ENCODE results near the gene GALNT11.
"Not testable (repeated sequence)": the region's sequence is repeated elsewhere in the genome, so short reads cannot be mapped to it uniquely, and the experiment has no call there.

The GALNT11 gene

DNA sequence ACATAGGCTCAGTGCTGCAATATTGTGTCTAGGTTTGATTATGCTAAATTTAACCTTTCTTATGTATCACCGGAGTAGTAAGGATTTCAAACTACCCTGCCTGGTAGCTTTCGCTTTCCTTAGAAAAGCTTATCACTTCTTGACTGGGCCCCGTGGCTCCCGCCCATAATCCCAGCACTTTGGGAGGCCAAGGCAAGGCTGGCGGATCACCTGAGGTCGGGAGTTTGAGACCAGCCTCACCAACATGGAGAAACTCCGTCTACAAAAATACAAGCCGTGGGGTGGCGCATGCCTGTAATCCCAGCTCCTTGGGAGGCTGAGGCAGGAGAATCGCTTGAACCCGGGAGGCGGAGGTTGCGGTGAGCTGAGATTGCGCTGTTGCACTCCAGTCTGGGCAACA lies 49.9 kb downstream of the GALNT11 start:
- DNase-seq (ENCODE audit: low read depth) = not testable (repeated sequence)

- DNase-seq (ENCODE audit: low read depth) = no peak
Observed at GRCh38 chr7:152076324-152076821, 50.9 kb downstream of the GALNT11 start.

GRCh38 chr7:152076940-152077933 lies 51.8 kb downstream of the GALNT11 start:
- DNase-seq (ENCODE audit: low read depth) = no peak

DNA sequence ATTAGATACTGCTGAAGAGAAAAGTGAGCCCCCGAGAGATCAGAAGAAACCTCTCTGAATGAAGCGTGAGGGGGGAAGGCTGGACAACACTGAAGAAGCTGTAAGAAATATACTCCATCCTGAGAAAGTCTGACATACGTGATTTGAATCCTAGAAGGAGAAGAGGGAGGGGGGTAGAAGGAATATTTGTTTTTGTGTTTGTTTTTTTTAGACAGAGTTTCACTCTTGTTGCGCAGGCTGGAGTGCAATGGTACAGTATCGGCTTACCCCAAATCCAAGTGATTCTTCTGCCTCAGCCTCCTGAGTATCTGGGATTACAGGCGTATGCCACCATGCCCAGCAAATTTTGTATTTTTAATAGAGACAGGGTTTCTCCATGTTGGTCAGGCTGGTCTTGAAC lies 52.6 kb downstream of the GALNT11 start:
- no peak for DNase-seq (ENCODE audit: low read depth)

DNA sequence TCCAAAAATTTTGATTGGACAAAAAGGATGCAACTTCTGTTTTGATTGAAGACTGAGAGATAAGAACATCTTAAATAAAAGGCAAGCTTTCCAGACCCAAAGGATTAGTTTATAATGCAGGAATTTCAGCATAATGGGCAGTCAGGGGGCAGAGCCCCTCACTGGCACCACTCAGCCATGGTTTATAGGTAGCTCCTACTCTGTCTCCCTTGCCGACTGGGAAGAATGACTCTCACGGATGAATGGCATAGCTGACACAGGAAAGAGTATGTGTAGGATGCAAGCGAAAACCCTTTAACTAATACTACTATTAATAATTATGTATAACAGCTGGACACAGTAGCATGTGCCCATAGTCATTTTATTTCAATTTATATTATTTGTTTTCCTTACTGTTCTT lies 53.3 kb downstream of the GALNT11 start:
- DNase-seq (ENCODE audit: low read depth) = no peak

DNA sequence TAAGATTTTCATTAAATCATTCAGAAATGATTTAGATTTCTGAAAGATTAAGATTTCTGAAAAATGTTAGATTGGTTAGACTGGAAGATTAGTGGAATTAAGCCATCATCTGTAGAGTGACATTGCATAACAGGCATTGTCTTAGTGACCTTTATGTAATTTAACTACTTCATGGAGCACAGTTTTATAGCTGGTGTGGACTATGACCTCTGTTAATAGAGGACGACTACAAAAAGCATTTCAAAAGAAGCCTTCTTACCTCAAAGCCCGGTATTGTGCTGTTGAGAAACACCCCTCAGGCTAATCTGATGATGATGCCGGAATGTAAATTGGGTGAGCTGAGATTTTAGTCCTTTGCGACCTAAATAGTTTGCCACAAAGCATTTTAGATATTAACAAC lies 55.6 kb downstream of the GALNT11 start:
- DNase-seq (ENCODE audit: low read depth) = no peak

DNA sequence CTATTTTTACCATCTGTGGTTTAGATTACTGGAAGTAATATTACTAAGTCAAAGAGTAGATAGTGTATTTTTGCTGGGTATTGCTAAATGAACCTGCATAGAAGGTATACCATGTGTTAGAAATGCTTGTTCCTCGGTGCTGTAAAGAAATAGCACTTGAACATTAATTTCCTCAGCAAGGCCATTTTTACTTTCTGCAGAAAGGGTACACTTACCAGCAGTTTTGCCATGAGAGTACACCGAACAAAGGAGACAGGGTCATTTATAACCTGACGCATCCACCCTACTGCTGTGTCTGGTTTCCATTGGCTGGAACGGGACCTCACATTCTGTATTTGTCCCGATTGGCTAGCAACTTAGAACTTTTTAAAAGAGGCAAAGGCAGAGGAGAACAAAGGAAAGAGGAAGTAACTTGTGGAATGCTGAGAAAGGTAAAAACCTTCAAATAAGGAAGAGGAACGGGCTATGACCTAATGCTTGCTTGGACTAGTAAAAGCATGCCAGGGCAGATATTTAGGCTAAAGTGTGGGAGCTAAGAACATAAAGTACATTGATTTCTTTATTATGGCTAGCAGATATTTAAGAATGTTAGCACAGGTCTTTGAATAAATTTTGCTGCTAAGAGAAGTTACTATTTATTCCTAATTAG lies 56.7 kb downstream of the GALNT11 start:
- not testable (repeated sequence) for DNase-seq (ENCODE audit: low read depth)

DNA sequence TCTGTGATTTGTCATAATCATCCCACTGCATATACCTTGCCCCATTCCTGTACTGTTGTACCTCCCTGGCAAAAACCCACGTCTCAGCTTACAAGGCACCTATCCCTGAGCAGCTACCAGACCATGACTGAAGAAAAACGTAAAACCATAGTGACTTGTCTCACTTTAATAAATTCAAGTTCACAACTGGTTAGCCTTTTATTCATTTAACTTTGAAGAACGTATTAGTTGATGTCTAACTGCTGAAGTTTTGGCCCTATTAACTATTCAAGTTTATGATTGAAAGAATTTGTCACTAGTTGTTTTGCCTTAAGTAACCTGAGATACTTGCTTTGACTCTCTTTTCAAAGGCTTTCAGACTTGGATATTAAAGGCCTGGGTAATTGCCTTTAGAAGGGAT lies 59.7 kb downstream of the GALNT11 start:
- DNase-seq (ENCODE audit: low read depth) = no peak

DNA sequence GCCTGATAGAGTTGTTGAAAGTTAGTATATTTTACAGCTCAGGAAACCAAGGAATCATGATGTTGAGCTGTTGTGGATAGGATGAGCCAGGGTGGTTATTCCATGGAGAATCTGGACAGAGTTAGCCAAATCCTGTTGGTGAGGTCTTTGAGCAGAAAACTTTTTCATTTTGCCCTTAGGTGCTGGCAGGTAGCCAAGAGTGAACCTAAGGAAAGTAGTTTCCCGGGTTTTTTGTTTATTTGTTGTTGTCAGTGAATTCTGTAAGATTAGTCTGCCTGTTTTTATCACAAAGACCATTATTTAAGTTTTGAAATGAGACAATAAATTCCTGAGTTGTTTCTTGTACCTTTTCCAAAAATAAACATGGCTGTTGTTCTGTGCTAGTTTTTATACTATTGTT lies 61.0 kb downstream of the GALNT11 start:
- DNase-seq (ENCODE audit: low read depth) = no peak

- no peak for DNase-seq (ENCODE audit: low read depth)
Observed at GRCh38 chr7:152089183-152089582, 63.7 kb downstream of the GALNT11 start.

GRCh38 chr7:152090747-152091146 lies 65.3 kb downstream of the GALNT11 start:
- DNase-seq (ENCODE audit: low read depth) = no peak

- DNase-seq (ENCODE audit: low read depth) = no peak
Observed at GRCh38 chr7:152093717-152094116, 68.2 kb downstream of the GALNT11 start.

- no peak for DNase-seq (ENCODE audit: low read depth)
Observed at GRCh38 chr7:152095771-152096170, 70.3 kb downstream of the GALNT11 start.

GRCh38 chr7:152097330-152097729 lies 71.9 kb downstream of the GALNT11 start:
- DNase-seq (ENCODE audit: low read depth) = no peak

DNA sequence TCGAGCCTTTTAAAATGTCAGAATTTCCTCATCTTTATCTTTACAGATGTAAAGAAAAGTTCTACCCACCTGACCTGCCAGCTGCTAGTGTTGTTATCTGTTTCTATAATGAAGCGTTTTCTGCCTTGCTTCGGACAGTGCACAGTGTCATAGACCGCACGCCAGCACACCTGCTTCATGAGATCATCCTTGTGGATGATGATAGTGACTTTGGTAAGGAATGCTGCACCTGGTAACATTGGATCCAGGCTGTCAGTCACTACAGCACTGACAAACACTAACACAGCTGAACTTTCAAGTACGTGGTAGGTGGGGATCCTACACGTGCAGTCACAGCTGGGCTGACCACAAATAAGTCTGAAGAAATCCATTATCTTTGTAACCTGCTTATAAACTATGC lies 77.6 kb downstream of the GALNT11 start:
- no peak for DNase-seq (ENCODE audit: low read depth)

- no peak for DNase-seq (ENCODE audit: low read depth)
Observed at GRCh38 chr7:152103691-152104090, 78.2 kb downstream of the GALNT11 start.

- DNase-seq (ENCODE audit: low read depth) = no peak
Observed at GRCh38 chr7:152105205-152105604, 79.7 kb downstream of the GALNT11 start.

- no peak for DNase-seq (ENCODE audit: low read depth)
Observed at GRCh38 chr7:152106990-152107389, 81.5 kb downstream of the GALNT11 start.

- DNase-seq (ENCODE audit: low read depth) = no peak
Observed at GRCh38 chr7:152107945-152108344, 82.5 kb downstream of the GALNT11 start.

GRCh38 chr7:152108359-152108758 lies 82.9 kb downstream of the GALNT11 start:
- no peak for DNase-seq (ENCODE audit: low read depth)

DNA sequence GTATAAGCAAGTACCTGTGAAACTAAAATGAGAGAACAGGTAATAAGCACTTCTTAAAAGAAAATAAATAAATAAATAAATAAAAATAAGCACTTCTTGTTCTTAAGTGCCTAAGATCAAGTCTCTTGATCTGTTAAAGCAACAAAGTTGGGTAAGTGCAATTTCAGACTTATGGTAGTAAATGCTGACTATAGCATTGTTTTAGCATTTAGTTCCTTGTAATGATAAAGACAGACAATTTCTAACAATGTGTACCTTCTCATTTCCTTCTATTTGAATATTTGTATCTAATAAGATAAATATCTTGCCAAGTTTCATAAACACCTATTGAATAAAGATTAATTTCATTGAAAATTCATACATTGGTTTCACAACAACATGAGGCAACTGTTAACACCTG lies 87.4 kb downstream of the GALNT11 start:
- DNase-seq (ENCODE audit: low read depth) = no peak

- DNase-seq (ENCODE audit: low read depth) = no peak
Observed at GRCh38 chr7:152115021-152115718, 89.7 kb downstream of the GALNT11 start.

DNA sequence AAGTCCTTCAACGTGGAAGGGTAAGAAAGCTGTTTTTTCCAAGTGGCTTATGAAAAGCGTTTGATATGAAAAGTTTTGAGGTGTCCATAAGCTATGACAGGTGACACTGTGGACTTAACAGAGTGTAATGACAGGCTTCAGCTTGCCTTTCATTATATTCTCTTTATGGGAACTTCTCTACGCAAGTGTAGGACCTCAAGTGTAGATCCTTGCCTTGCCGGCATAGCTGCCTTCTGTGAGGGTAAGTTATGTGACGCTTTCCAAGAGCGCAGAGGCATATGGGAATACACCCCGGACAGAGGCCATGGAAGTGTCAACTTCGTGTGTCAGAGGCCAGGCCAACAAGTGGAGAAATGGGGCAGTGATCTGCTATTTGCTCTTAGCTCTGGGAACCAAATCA lies 91.9 kb downstream of the GALNT11 start:
- DNase-seq (ENCODE audit: low read depth) = no peak

Data from T-helper 22 cell (primary cell).